A673 (cell line): Measurements from ENCODE around the gene ADAMTS8.

Experiments
- EZH2 ChIP-seq: fragments of 200-600 bp; sonication (generic); IDR thresholded peaks from 2 replicates; pipeline ENCODE4 v1.6.1; 2017; ENCODE audit warnings: borderline replicate concordance, low read depth, mild to moderate bottlenecking, mixed read lengths, antibody characterized with exemption, low read length; ENCODE audit not compliant: poor library complexity, severe bottlenecking
- TF ChIP-seq, protein P1 (sequence below): fragments of 300-800, 200-600 bp; sonication (generic); conservative IDR thresholded peaks from 2 replicates; pipeline ENCODE4 v1.5.1; 2017; ENCODE audit warnings: low read depth, mild to moderate bottlenecking, antibody characterized with exemption, low read length, moderate library complexity, mixed read lengths

- TF ChIP-seq, protein P1, sequence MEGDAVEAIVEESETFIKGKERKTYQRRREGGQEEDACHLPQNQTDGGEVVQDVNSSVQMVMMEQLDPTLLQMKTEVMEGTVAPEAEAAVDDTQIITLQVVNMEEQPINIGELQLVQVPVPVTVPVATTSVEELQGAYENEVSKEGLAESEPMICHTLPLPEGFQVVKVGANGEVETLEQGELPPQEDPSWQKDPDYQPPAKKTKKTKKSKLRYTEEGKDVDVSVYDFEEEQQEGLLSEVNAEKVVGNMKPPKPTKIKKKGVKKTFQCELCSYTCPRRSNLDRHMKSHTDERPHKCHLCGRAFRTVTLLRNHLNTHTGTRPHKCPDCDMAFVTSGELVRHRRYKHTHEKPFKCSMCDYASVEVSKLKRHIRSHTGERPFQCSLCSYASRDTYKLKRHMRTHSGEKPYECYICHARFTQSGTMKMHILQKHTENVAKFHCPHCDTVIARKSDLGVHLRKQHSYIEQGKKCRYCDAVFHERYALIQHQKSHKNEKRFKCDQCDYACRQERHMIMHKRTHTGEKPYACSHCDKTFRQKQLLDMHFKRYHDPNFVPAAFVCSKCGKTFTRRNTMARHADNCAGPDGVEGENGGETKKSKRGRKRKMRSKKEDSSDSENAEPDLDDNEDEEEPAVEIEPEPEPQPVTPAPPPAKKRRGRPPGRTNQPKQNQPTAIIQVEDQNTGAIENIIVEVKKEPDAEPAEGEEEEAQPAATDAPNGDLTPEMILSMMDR, result no peak
- no peak for TF ChIP-seq EZH2
Observed at GRCh38 chr11:130441719-130442118, 13.3 kb upstream of the ADAMTS8 start.
